NOMO-1 (cell line): ENCODE data around the gene CAPNS2.
"Not testable (repeated sequence)": the region's sequence is repeated elsewhere in the genome, so short reads cannot be mapped to it uniquely, and the experiment has no call there.

Experiments
- DNase-seq, 2 experiments: peaks; one replicate each; lab custom pipeline; 2025; ENCODE audit not compliant: unreplicated experiment in 2 of 2; lab: John Stamatoyannopoulos, UW

Gene CAPNS2

GRCh38 chr16:55567382-55567781 lies 898 bp downstream of the CAPNS2 start:
- peak in 1 of 2 experiments; percentile 44 for DNase-seq

GRCh38 chr16:55568207-55568606 lies 1.7 kb downstream of the CAPNS2 start:
- DNase-seq, result no peak

- peak in 1 of 2 experiments; percentile 22 for DNase-seq
Measured at GRCh38 chr16:55569025-55569424, 2.5 kb downstream of the CAPNS2 start.

GRCh38 chr16:55570159-55570558 lies 3.7 kb downstream of the CAPNS2 start:
- no peak for DNase-seq

- DNase-seq, result no peak
Measured at GRCh38 chr16:55571191-55571897, 4.9 kb downstream of the CAPNS2 start.

- DNase-seq, result no peak
Measured at GRCh38 chr16:55572439-55572838, 6.0 kb downstream of the CAPNS2 start.

GRCh38 chr16:55574811-55575210 lies 8.3 kb downstream of the CAPNS2 start:
- DNase-seq, result peak; percentile 17 to 84

- DNase-seq, result no peak
Measured at GRCh38 chr16:55575496-55575895, 9.0 kb downstream of the CAPNS2 start.

GRCh38 chr16:55576384-55576783 lies 9.9 kb downstream of the CAPNS2 start:
- DNase-seq, result no peak

GRCh38 chr16:55577887-55578286 lies 11.4 kb downstream of the CAPNS2 start:
- peak; percentile 25 to 78 for DNase-seq

- no peak for DNase-seq
Measured at GRCh38 chr16:55585631-55586030, 19.1 kb downstream of the CAPNS2 start.

- DNase-seq, result peak in 1 of 2 experiments; percentile 18
Measured at GRCh38 chr16:55588799-55589198, 22.3 kb downstream of the CAPNS2 start.

- DNase-seq, result peak in 1 of 2 experiments; percentile 57
Measured at GRCh38 chr16:55592306-55592705, 25.8 kb downstream of the CAPNS2 start.

- DNase-seq, result no peak
Measured at GRCh38 chr16:55597928-55598327, 31.4 kb downstream of the CAPNS2 start.

- peak; percentile 20 to 46 for DNase-seq
Measured at GRCh38 chr16:55605754-55606336, 39.4 kb downstream of the CAPNS2 start.

GRCh38 chr16:55613613-55614335 lies 47.3 kb downstream of the CAPNS2 start:
- no peak for DNase-seq

- no peak for DNase-seq
Measured at GRCh38 chr16:55615071-55615470, 48.6 kb downstream of the CAPNS2 start.

- DNase-seq, result not testable (repeated sequence)
Measured at GRCh38 chr16:55615670-55616069, 49.2 kb downstream of the CAPNS2 start.
